GM19193 (cell line): ENCODE results near the gene PTPN14.

Source experiments
- POLR2A ChIP-seq: IDR thresholded peaks from 4 replicates; pipeline ENCODE4 v1.6.1; 2011; ENCODE audit not compliant: insufficient read depth, insufficient read length; ENCODE audit errors: extremely low read depth

PTPN14 gene

GRCh38 chr1:214429951-214430770 lies 121.2 kb downstream of the PTPN14 start:
- TF ChIP-seq POLR2A, result no peak

GRCh38 chr1:214427871-214428277 lies 123.5 kb downstream of the PTPN14 start:
- TF ChIP-seq POLR2A, result no peak

- no peak for TF ChIP-seq POLR2A
Observed at GRCh38 chr1:214426426-214426812, 125.0 kb downstream of the PTPN14 start.

GRCh38 chr1:214425716-214426425 lies 125.5 kb downstream of the PTPN14 start:
- no peak for TF ChIP-seq POLR2A

- TF ChIP-seq POLR2A, result no peak
Observed at GRCh38 chr1:214425101-214425500, 126.3 kb downstream of the PTPN14 start.

GRCh38 chr1:214423045-214423444 lies 128.4 kb downstream of the PTPN14 start:
- TF ChIP-seq POLR2A, result no peak

DNA sequence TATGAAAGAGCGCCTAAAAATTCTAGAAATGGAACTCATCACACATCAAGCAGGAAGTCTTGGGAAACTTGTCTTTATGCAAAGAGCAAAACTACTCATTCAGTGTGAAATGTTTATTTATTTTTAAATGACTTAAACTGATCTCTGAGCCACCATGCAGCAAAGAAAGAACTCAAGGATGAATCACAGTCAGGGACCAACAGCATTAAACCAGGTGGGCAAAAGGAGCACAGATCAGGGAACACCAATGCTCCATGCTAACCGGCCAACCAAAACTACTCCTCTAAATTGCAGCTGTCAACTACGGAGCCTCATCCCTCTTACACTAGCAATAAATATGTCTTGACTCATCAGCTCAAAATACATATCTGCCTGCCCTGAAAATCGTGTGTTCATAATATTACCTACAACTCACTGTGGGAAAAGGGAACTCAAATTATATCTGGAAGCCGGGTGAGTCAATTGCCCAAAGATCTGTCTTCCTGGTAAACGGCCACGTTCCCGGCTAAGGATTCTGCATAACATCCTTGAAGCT lies 129.2 kb downstream of the PTPN14 start:
- TF ChIP-seq POLR2A, result no peak

GRCh38 chr1:214420833-214421232 lies 130.6 kb downstream of the PTPN14 start:
- TF ChIP-seq POLR2A, result no peak

- TF ChIP-seq POLR2A, result no peak
Observed at GRCh38 chr1:214420341-214420740, 131.1 kb downstream of the PTPN14 start.

DNA sequence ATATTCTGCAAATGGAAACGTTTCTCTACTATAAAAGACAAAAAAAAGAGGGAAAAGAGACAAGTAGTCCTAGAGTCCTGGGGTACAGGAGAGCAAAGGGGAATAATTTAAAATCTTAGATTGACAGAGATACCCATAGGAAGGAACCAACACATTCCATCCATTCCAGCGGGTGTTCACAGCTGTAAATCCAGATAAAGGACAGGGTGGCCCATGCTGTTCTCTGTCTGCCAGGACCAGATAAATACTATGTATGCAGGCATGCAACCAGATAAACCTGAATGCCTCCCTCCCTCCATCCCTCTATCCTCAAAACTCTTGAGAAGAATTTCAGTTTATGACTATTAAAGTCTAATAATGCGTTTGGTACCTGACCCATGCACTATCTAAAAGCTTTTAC lies 131.8 kb downstream of the PTPN14 start:
- no peak for TF ChIP-seq POLR2A

DNA sequence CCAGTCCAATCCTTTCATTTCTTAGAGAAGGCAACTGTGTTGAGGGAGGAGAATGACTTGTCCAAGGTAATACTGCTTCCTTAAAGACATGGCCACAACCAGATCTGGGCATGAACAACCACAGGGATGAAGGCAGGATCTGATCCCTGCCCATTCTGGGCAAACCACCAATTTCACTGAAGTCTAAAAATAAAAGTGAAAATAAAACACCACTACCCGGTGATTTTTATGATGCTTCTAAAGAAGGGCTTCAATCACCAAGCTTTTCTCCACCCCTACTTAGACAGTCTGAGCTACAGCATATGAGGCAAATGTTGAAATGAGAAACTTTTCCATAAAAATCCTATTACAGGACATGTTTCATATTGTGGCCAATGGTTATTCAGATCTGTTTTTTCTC lies 133.0 kb downstream of the PTPN14 start:
- no peak for TF ChIP-seq POLR2A

DNA sequence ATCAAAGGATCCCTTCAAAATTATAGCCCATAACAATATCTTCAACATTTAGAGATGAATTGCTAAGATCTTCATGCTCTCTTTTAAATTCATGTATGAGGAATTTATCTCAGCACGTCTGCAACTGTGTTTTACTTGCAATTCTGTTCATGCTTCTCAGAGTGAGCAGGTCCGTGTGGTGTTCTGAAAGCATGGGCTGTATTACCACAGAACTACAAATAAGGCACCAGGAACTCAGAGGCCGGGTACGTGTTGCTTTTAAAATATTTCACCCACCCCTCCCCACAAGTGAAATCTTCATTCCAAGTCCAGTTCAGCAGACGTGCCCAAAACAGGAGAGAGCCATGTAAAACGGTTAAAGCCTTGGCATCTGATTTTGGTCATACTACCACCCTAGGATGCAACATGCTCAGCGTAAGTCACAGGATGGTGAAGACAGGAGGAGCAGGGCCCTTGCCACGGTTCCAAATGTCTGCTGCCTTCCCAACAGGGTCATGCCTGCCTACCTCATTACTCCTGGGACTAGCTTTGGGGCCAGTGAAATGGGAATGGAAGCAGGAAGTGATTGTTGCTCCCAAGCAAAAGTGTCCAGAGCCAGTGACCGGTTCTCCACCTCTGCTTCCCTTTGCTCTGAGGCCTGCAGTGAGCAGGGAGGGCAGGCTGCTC lies 133.7 kb downstream of the PTPN14 start:
- no peak for TF ChIP-seq POLR2A

GRCh38 chr1:214416858-214417257 lies 134.5 kb downstream of the PTPN14 start:
- TF ChIP-seq POLR2A, result no peak

DNA sequence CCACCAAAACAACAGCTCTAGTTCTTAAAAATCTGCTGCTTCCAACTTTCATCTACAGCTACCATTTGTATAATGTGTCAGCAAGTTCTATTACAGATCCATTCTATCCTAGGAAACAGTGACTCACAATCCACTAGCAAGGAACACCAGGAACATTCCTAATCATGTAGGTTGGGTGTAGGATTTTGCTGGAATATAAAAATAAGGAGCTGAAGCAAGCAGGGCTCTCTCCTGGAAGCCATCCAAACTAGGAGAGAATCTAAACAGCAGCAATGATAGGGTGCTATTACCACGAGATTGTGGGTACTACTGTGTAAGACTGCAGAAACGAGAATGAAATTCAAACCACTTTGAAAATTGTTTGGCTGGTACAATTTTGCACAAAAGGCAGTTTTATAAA lies 135.0 kb downstream of the PTPN14 start:
- no peak for TF ChIP-seq POLR2A

DNA sequence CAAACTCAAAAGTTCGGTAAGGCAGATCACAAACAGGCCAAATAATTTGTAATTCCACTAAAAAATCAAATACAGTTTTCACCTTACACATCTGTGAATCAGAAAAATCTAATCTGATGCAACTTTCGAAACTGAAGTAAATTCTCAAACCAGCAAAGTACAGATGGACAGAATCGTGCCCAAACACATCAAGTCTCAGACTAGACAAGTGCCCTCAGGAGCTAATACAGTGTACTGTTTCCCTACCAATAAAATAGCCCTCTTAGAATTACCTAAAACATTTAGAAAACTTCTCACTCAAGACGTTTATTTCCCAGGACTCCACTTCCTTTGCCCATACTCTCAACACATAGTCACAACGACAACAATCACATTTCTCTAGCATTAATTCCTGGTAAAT lies 136.3 kb downstream of the PTPN14 start:
- no peak for TF ChIP-seq POLR2A
